Activated T-helper 1 cell treated with anti-CD3 and anti-CD28 coated beads, Interleukin-2, amount 50 U/mL, for 16 hours (primary cell): ENCODE measurements around the gene TPI1.
"Not testable (repeated sequence)": the region's sequence is repeated elsewhere in the genome, so short reads cannot be mapped to it uniquely, and the experiment has no call there.

Experiments
- DNase-seq, 2 donors: peaks; one replicate each; pipeline ENCODE4 v3.0.0-alpha.2; 2020; ENCODE audit warnings: low read depth in 1 of 2, low spot score in 1 of 2

Gene TPI1

GRCh38 chr12:6846316-6846869 lies 20.9 kb upstream of the TPI1 start:
- no peak for DNase-seq

- DNase-seq = no peak
Measured at GRCh38 chr12:6847676-6848075, 19.7 kb upstream of the TPI1 start.

- no peak for DNase-seq
Measured at GRCh38 chr12:6849427-6849826, 17.9 kb upstream of the TPI1 start.

- DNase-seq = no peak
Measured at GRCh38 chr12:6849976-6850560, 17.3 kb upstream of the TPI1 start.

- no peak for DNase-seq
Measured at GRCh38 chr12:6850796-6851152, 16.6 kb upstream of the TPI1 start.

GRCh38 chr12:6851153-6851920 lies 16.0 kb upstream of the TPI1 start, which contains the start of gene CDCA3:
Gene CDCA3, minus strand, starts transcription at chr12:6851286. Its CDS starts 334 bp downstream, at chr12:6850952.
- DNase-seq = peak; percentile 79 to 80

GRCh38 chr12:6851921-6852650 lies 15.2 kb upstream of the TPI1 start, which contains the start of gene USP5:
Gene USP5, plus strand, starts transcription at chr12:6852150. Its CDS starts 30 bp downstream, at chr12:6852180.
- peak; percentile 93 to 98 for DNase-seq

- DNase-seq = peak in 1 of 2 donors; percentile 52
Measured at GRCh38 chr12:6852651-6853354, 14.5 kb upstream of the TPI1 start.

- no peak for DNase-seq
Measured at GRCh38 chr12:6853626-6854025, 13.7 kb upstream of the TPI1 start.

- no peak for DNase-seq
Measured at GRCh38 chr12:6854036-6854435, 13.3 kb upstream of the TPI1 start.

- no peak for DNase-seq
Measured at GRCh38 chr12:6855322-6855721, 12.0 kb upstream of the TPI1 start.

GRCh38 chr12:6858799-6859198 lies 8.5 kb upstream of the TPI1 start:
- no peak for DNase-seq

GRCh38 chr12:6860116-6860515 lies 7.2 kb upstream of the TPI1 start:
- DNase-seq = no peak

GRCh38 chr12:6860942-6861341 lies 6.4 kb upstream of the TPI1 start:
- DNase-seq = no peak

- DNase-seq = no peak
Measured at GRCh38 chr12:6861391-6861790, 5.9 kb upstream of the TPI1 start.

- no peak for DNase-seq
Measured at GRCh38 chr12:6863033-6863432, 4.3 kb upstream of the TPI1 start.

GRCh38 chr12:6863586-6864321 lies 3.6 kb upstream of the TPI1 start:
- no peak for DNase-seq

GRCh38 chr12:6865307-6865706 lies 2.0 kb upstream of the TPI1 start:
- not testable (repeated sequence) for DNase-seq

GRCh38 chr12:6866163-6866919 lies 990 bp upstream of the TPI1 start:
- DNase-seq = no peak

- DNase-seq = no peak
Measured at GRCh38 chr12:6866920-6867412, 365 bp upstream of the TPI1 start.
